Effector CD8-positive, alpha-beta T cell (primary cell): ENCODE data around the gene OXT.
"Not testable (repeated sequence)": the region's sequence is repeated elsewhere in the genome, so short reads cannot be mapped to it uniquely, and the experiment has no call there.

Experiments used
- DNase-seq: peaks from one replicate; lab custom pipeline; 2025; lab: John Stamatoyannopoulos, UW
- total RNA-seq, 4 experiments: gene quantifications; one replicate each; lab custom pipeline; 2026; lab: John Stamatoyannopoulos, UW

OXT gene
- total RNA-seq: 0 to 0.37 (median 0.04) reads per million in 4 experiments

GRCh38 chr20:3071610-3072529 is at the start of gene OXT:
TSS of gene OXT (plus strand) at chr20:3071620. CDS start at chr20:3071656, 36 bp downstream.
- DNase-seq: peak; percentile 52

- DNase-seq: no peak
Observed at GRCh38 chr20:3021777-3022176, 49.6 kb upstream of the OXT start.

GRCh38 chr20:3022559-3023490 is 48.6 kb upstream of the OXT start:
- not testable (repeated sequence) for DNase-seq

- DNase-seq: no peak
Observed at GRCh38 chr20:3027987-3028386, 43.4 kb upstream of the OXT start.

- no peak for DNase-seq
Observed at GRCh38 chr20:3031524-3032147, 39.8 kb upstream of the OXT start.

- no peak for DNase-seq
Observed at GRCh38 chr20:3032624-3033023, 38.8 kb upstream of the OXT start.

- no peak for DNase-seq
Observed at GRCh38 chr20:3037654-3038053, 33.8 kb upstream of the OXT start.

GRCh38 chr20:3038454-3038853 is 33.0 kb upstream of the OXT start:
- DNase-seq: no peak

GRCh38 chr20:3039426-3039825 is 32.0 kb upstream of the OXT start:
- DNase-seq: no peak

GRCh38 chr20:3040086-3040485 is 31.3 kb upstream of the OXT start:
- DNase-seq: no peak

- no peak for DNase-seq
Observed at GRCh38 chr20:3041854-3042409, 29.5 kb upstream of the OXT start.

GRCh38 chr20:3042625-3043024 is 28.8 kb upstream of the OXT start:
- no peak for DNase-seq

GRCh38 chr20:3043322-3043721 is 28.1 kb upstream of the OXT start, which contains the start of gene GNRH2:
TSS of gene GNRH2 (plus strand) at chr20:3043622. CDS start at chr20:3044415, 793 bp downstream.
- no peak for DNase-seq

GRCh38 chr20:3044336-3044965 is 27.0 kb upstream of the OXT start:
- DNase-seq: no peak

- DNase-seq: peak; percentile 26
Observed at GRCh38 chr20:3045042-3045815, 26.2 kb upstream of the OXT start.

- DNase-seq: peak; percentile 33
Observed at GRCh38 chr20:3045816-3046676, 25.4 kb upstream of the OXT start, which contains the start of gene MRPS26. TSS of gene MRPS26 (plus strand) at chr20:3046052. CDS start at chr20:3046069, 17 bp downstream.

- DNase-seq: no peak
Observed at GRCh38 chr20:3046677-3047462, 24.6 kb upstream of the OXT start.
